ENCODE data around the gene ZC3H6.

DNA sequence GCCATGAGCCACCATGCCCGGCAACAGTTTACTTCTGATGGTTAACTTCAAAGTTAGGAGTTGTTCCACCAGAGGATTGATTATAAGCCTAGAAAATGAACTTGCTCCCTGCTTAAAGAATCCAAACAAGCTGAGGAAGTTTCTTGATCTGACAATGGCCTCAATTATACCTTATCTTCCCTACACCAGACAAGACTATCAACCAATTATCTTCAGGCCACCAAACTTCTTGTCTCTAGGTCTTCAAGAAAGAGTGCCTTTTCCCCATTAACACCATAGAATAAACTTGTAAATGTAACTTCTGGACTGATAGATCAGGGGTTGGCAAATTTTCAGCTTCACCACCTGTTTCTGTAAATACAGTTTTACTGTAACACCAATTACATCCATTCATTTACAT lies 35.5 kb upstream of the ZC3H6 start:
- TF ChIP-seq, protein P1, sequence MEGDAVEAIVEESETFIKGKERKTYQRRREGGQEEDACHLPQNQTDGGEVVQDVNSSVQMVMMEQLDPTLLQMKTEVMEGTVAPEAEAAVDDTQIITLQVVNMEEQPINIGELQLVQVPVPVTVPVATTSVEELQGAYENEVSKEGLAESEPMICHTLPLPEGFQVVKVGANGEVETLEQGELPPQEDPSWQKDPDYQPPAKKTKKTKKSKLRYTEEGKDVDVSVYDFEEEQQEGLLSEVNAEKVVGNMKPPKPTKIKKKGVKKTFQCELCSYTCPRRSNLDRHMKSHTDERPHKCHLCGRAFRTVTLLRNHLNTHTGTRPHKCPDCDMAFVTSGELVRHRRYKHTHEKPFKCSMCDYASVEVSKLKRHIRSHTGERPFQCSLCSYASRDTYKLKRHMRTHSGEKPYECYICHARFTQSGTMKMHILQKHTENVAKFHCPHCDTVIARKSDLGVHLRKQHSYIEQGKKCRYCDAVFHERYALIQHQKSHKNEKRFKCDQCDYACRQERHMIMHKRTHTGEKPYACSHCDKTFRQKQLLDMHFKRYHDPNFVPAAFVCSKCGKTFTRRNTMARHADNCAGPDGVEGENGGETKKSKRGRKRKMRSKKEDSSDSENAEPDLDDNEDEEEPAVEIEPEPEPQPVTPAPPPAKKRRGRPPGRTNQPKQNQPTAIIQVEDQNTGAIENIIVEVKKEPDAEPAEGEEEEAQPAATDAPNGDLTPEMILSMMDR (IDR thresholded peaks at IDR 0.05): no peak
- TF ChIP-seq POLR2A (IDR thresholded peaks at IDR 0.05): no peak
